WTC11 (cell line): Measurements from ENCODE around the gene CHRM2. TPM values are rescaled to one million over a fixed set of nuclear protein-coding genes. Genes with fewer than 3 reads are reported as not detected.

Source experiments
- ATAC-seq: fragments of 200-7000 bp; cut with Tn5 transposase; 2 replicates; pipeline ENCODE4 v1.10.0; 2021; ENCODE audit warnings: mild to moderate bottlenecking, moderate library complexity
- CTCF ChIA-PET: fragments of 300-600 bp; sonication (Branson Sonifier 250); formaldehyde crosslinking; loops from one replicate; lab custom pipeline; 2021; ENCODE audit warnings: antibody characterized with exemption; lab: Charles Lee
- POLR2A ChIA-PET: fragments of 350-600 bp; sonication (Branson Sonifier 250); formaldehyde crosslinking; loops from one replicate; lab custom pipeline; 2021; ENCODE audit warnings: antibody characterized with exemption; lab: Charles Lee
- DNase-seq: peaks from one replicate; pipeline ENCODE4 v3.0.0; 2021; ENCODE audit warnings: low spot score
- H3K27ac Mint-ChIP-seq: 2 replicates; pipeline ENCODE4 v1.8.0; 2021; ENCODE audit warnings: mixed read lengths
- H3K27me3 Mint-ChIP-seq: 2 replicates; pipeline ENCODE4 v1.8.0; 2021; ENCODE audit warnings: low read depth, mild to moderate bottlenecking, moderate library complexity, mixed read lengths
- H3K36me3 Mint-ChIP-seq: 2 replicates; pipeline ENCODE4 v1.8.0; 2021; ENCODE audit warnings: mixed read lengths
- H3K4me1 Mint-ChIP-seq: 2 replicates; pipeline ENCODE4 v1.8.0; 2022; ENCODE audit warnings: mixed read lengths
- H3K4me3 Mint-ChIP-seq: 2 replicates; pipeline ENCODE4 v1.8.0; 2021; ENCODE audit warnings: mild to moderate bottlenecking, moderate library complexity, mixed read lengths
- H3K9me3 Mint-ChIP-seq: 2 replicates; pipeline ENCODE4 v1.8.0; 2021; ENCODE audit warnings: mixed read lengths
- ATF1 ChIP-seq: sonication (generic); formaldehyde crosslinking; IDR thresholded peaks from 2 replicates; pipeline ENCODE4 v1.8.1; 2023; ENCODE audit warnings: mild to moderate bottlenecking, moderate library complexity, missing genetic modification reagents
- ATF2 ChIP-seq: sonication (generic); formaldehyde crosslinking; IDR thresholded peaks from 2 replicates; pipeline ENCODE4 v1.8.1; 2022; ENCODE audit warnings: low read depth, missing genetic modification reagents, borderline replicate concordance
- CBFB ChIP-seq: sonication (generic); formaldehyde crosslinking; IDR thresholded peaks from 2 replicates; pipeline ENCODE4 v1.8.1; 2022; ENCODE audit warnings: mild to moderate bottlenecking, low read depth, missing genetic modification reagents
- GTF2I ChIP-seq: fragments of 250-450 bp; sonication (Bioruptor Pico); conservative IDR thresholded peaks from 2 replicates; pipeline ENCODE4 v1.4.0; 2021; ENCODE audit warnings: mild to moderate bottlenecking
- JAZF1 ChIP-seq: fragments of 250-450 bp; sonication (Bioruptor Pico); IDR thresholded peaks from 2 replicates; pipeline ENCODE4 v1.9.0; 2021; ENCODE audit warnings: moderate library complexity, mild to moderate bottlenecking, inconsistent platforms
- JUN ChIP-seq: sonication (generic); formaldehyde crosslinking; IDR thresholded peaks from 2 replicates; pipeline ENCODE4 v1.8.0; 2023; ENCODE audit warnings: mild to moderate bottlenecking, missing genetic modification reagents
- MLX ChIP-seq: sonication (generic); formaldehyde crosslinking; IDR thresholded peaks from 2 replicates; pipeline ENCODE4 v1.8.1; 2023; ENCODE audit warnings: mild to moderate bottlenecking, missing genetic modification reagents, moderate library complexity
- MXD4 ChIP-seq: fragments of 250-450 bp; sonication (Bioruptor Pico); IDR thresholded peaks from 2 replicates; pipeline ENCODE4 v1.8.0; 2021; ENCODE audit warnings: mild to moderate bottlenecking, moderate library complexity, borderline replicate concordance
- MYBL2 ChIP-seq: sonication (generic); formaldehyde crosslinking; IDR thresholded peaks from 2 replicates; pipeline ENCODE4 v1.8.1; 2023; ENCODE audit warnings: mild to moderate bottlenecking, moderate library complexity, missing genetic modification reagents
- NR3C1 ChIP-seq: sonication (generic); formaldehyde crosslinking; conservative IDR thresholded peaks from 2 replicates; pipeline ENCODE4 v1.8.1; 2023; ENCODE audit warnings: low read depth, mild to moderate bottlenecking, missing genetic modification reagents
- OVOL2 ChIP-seq: fragments of 250-450 bp; sonication (Bioruptor Pico); IDR thresholded peaks from 2 replicates; pipeline ENCODE4 v1.9.0; 2021; ENCODE audit warnings: mild to moderate bottlenecking, borderline replicate concordance
- SP1 ChIP-seq: sonication (generic); formaldehyde crosslinking; conservative IDR thresholded peaks from 2 replicates; pipeline ENCODE4 v1.8.1; 2022; ENCODE audit warnings: missing genetic modification reagents
- TP53 ChIP-seq: sonication (generic); formaldehyde crosslinking; IDR thresholded peaks from 2 replicates; pipeline ENCODE4 v1.8.1; 2023; ENCODE audit warnings: mild to moderate bottlenecking, missing genetic modification reagents
- ZNF121 ChIP-seq: sonication (generic); formaldehyde crosslinking; IDR thresholded peaks from 2 replicates; pipeline ENCODE4 v1.8.0; 2023; ENCODE audit warnings: missing genetic modification reagents
- ZNF671 ChIP-seq: fragments of 250-450 bp; sonication (Bioruptor Pico); IDR thresholded peaks from 2 replicates; pipeline ENCODE4 v1.8.0; 2021; ENCODE audit warnings: mild to moderate bottlenecking
- total RNA-seq: library from RNA; stranded (reverse); gene quantifications from 3 replicates; pipeline ENCODE4 v1.2.3, GENCODE V29; 2021
- TF ChIP-seq, protein P1 (sequence below): sonication (generic); formaldehyde crosslinking; IDR thresholded peaks from 2 replicates; pipeline ENCODE4 v1.8.0; 2023; ENCODE audit warnings: missing genetic modification reagents, mild to moderate bottlenecking, borderline replicate concordance
- TF ChIP-seq, protein P2 (sequence below): sonication (generic); formaldehyde crosslinking; IDR thresholded peaks from 2 replicates; pipeline ENCODE4 v1.8.1; 2022; ENCODE audit warnings: mild to moderate bottlenecking, missing genetic modification reagents, moderate library complexity, borderline replicate concordance
- TF ChIP-seq, protein P3 (sequence below): sonication (generic); formaldehyde crosslinking; IDR thresholded peaks from 2 replicates; pipeline ENCODE4 v1.8.1; 2023; ENCODE audit warnings: mild to moderate bottlenecking, missing genetic modification reagents
- TF ChIP-seq, protein P4 (sequence below): sonication (generic); formaldehyde crosslinking; IDR thresholded peaks from 2 replicates; pipeline ENCODE4 v1.8.0; 2022; ENCODE audit warnings: mild to moderate bottlenecking, missing genetic modification reagents
- TF ChIP-seq, protein P5 (sequence below): fragments of 200-600 bp; IDR thresholded peaks from 2 replicates; pipeline ENCODE4 v1.8.0; 2022; ENCODE audit warnings: antibody characterized with exemption

Gene CHRM2
- total RNA-seq, 1 experiment from 2014 or later, result 0.15 TPM

- TF ChIP-seq, protein P1, sequence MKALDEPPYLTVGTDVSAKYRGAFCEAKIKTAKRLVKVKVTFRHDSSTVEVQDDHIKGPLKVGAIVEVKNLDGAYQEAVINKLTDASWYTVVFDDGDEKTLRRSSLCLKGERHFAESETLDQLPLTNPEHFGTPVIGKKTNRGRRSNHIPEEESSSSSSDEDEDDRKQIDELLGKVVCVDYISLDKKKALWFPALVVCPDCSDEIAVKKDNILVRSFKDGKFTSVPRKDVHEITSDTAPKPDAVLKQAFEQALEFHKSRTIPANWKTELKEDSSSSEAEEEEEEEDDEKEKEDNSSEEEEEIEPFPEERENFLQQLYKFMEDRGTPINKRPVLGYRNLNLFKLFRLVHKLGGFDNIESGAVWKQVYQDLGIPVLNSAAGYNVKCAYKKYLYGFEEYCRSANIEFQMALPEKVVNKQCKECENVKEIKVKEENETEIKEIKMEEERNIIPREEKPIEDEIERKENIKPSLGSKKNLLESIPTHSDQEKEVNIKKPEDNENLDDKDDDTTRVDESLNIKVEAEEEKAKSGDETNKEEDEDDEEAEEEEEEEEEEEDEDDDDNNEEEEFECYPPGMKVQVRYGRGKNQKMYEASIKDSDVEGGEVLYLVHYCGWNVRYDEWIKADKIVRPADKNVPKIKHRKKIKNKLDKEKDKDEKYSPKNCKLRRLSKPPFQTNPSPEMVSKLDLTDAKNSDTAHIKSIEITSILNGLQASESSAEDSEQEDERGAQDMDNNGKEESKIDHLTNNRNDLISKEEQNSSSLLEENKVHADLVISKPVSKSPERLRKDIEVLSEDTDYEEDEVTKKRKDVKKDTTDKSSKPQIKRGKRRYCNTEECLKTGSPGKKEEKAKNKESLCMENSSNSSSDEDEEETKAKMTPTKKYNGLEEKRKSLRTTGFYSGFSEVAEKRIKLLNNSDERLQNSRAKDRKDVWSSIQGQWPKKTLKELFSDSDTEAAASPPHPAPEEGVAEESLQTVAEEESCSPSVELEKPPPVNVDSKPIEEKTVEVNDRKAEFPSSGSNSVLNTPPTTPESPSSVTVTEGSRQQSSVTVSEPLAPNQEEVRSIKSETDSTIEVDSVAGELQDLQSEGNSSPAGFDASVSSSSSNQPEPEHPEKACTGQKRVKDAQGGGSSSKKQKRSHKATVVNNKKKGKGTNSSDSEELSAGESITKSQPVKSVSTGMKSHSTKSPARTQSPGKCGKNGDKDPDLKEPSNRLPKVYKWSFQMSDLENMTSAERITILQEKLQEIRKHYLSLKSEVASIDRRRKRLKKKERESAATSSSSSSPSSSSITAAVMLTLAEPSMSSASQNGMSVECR (CRISPR knock-in tag), result no peak
- TF ChIP-seq ZNF671 (CRISPR knock-in tag) (no peak), OVOL2 (CRISPR knock-in tag) (no peak), NR3C1 (CRISPR knock-in tag) (no peak), JUN (CRISPR knock-in tag) (no peak), JAZF1 (CRISPR knock-in tag) (no peak), CBFB (no peak), MXD4 (CRISPR knock-in tag) (no peak), ATF2 (CRISPR knock-in tag) (no peak)
- TF ChIP-seq, protein P2, sequence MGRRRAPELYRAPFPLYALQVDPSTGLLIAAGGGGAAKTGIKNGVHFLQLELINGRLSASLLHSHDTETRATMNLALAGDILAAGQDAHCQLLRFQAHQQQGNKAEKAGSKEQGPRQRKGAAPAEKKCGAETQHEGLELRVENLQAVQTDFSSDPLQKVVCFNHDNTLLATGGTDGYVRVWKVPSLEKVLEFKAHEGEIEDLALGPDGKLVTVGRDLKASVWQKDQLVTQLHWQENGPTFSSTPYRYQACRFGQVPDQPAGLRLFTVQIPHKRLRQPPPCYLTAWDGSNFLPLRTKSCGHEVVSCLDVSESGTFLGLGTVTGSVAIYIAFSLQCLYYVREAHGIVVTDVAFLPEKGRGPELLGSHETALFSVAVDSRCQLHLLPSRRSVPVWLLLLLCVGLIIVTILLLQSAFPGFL (CRISPR knock-in tag), result no peak
- TF ChIP-seq, protein P3, sequence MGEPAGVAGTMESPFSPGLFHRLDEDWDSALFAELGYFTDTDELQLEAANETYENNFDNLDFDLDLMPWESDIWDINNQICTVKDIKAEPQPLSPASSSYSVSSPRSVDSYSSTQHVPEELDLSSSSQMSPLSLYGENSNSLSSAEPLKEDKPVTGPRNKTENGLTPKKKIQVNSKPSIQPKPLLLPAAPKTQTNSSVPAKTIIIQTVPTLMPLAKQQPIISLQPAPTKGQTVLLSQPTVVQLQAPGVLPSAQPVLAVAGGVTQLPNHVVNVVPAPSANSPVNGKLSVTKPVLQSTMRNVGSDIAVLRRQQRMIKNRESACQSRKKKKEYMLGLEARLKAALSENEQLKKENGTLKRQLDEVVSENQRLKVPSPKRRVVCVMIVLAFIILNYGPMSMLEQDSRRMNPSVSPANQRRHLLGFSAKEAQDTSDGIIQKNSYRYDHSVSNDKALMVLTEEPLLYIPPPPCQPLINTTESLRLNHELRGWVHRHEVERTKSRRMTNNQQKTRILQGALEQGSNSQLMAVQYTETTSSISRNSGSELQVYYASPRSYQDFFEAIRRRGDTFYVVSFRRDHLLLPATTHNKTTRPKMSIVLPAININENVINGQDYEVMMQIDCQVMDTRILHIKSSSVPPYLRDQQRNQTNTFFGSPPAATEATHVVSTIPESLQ, result no peak
- TF ChIP-seq, protein P4, sequence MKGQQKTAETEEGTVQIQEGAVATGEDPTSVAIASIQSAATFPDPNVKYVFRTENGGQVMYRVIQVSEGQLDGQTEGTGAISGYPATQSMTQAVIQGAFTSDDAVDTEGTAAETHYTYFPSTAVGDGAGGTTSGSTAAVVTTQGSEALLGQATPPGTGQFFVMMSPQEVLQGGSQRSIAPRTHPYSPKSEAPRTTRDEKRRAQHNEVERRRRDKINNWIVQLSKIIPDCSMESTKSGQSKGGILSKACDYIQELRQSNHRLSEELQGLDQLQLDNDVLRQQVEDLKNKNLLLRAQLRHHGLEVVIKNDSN (CRISPR knock-in tag), result no peak
- TF ChIP-seq, all 79 proteins: peak for 0
Observed at GRCh38 chr7:136923111-136923667, 54.7 kb downstream of the CHRM2 start (continued).

GRCh38 chr7:136925044-136925443 lies 56.6 kb downstream of the CHRM2 start:
- Mint-ChIP-seq H3K4me1 (peaks cover 18% of the 10 kb centered on the region), H3K27ac (no peak overlapping the region), H3K36me3 (no peaks in the 10 kb centered on the region), H3K27me3 (no peaks in the 10 kb centered on the region), H3K9me3 (peaks cover 6% of the 10 kb centered on the region; the same call in 1 of the 2 replicates), H3K4me3 (no peak overlapping the region)
- DNase-seq (no peak), ATAC-seq (no peak)
- ChIA-PET POLR2A (no interaction called here), CTCF (no interaction called here)
- TF ChIP-seq TP53 (CRISPR knock-in tag) (no peak), GTF2I (CRISPR knock-in tag) (no peak), MLX (no peak), CBFB (no peak), SP1 (no peak), ZNF121 (no peak), MYBL2 (CRISPR knock-in tag) (no peak), ATF1 (CRISPR knock-in tag) (no peak)
- TF ChIP-seq, protein P5, sequence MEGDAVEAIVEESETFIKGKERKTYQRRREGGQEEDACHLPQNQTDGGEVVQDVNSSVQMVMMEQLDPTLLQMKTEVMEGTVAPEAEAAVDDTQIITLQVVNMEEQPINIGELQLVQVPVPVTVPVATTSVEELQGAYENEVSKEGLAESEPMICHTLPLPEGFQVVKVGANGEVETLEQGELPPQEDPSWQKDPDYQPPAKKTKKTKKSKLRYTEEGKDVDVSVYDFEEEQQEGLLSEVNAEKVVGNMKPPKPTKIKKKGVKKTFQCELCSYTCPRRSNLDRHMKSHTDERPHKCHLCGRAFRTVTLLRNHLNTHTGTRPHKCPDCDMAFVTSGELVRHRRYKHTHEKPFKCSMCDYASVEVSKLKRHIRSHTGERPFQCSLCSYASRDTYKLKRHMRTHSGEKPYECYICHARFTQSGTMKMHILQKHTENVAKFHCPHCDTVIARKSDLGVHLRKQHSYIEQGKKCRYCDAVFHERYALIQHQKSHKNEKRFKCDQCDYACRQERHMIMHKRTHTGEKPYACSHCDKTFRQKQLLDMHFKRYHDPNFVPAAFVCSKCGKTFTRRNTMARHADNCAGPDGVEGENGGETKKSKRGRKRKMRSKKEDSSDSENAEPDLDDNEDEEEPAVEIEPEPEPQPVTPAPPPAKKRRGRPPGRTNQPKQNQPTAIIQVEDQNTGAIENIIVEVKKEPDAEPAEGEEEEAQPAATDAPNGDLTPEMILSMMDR, result no peak
